Measurements from ENCODE around the gene EXOSC10. TPM values are rescaled to one million over a fixed set of nuclear protein-coding genes. Genes with fewer than 3 reads are reported as not detected.

EXOSC10 gene
- total RNA-seq, 1 experiment from 2014 or later, result 105 TPM

Other genes with a start within 250 kb of the EXOSC10 start
- 69.6 and 74.4 TPM in 2 replicates for gene TARDBP, start 87.2 kb downstream of the EXOSC10 start, total RNA-seq (2014; rRNA removed; shearing (Covaris generic))
- gene MASP2, start 52.6 kb downstream of the EXOSC10 start, total RNA-seq (2014; rRNA removed; shearing (Covaris generic)), result not detected in 2 replicates
- 35.6 and 41.8 TPM in 2 replicates for gene SRM, start 39.9 kb downstream of the EXOSC10 start, total RNA-seq (2014; rRNA removed; shearing (Covaris generic))
- gene ANGPTL7, start 89.5 kb upstream of the EXOSC10 start, total RNA-seq (2014; rRNA removed; shearing (Covaris generic)), result not detected in 2 replicates
- 30.4 and 31.1 TPM in 2 replicates for gene MTOR, start 162.7 kb upstream of the EXOSC10 start, total RNA-seq (2014; rRNA removed; shearing (Covaris generic))
- 7.1 and 10.8 TPM in 2 replicates for gene UBIAD1, start 173.3 kb upstream of the EXOSC10 start, total RNA-seq (2014; rRNA removed; shearing (Covaris generic))

Data from RPMI7951 (cell line).